Cardiac septum (tissue), 1 donor: ENCODE measurements around the gene ADAMTSL2. TPM values are rescaled to one million over a fixed set of nuclear protein-coding genes. Genes with fewer than 3 reads are reported as not detected.

Experiments used
- DNase-seq: peaks from one replicate; pipeline ENCODE4 v3.0.0-alpha.2; 2020; ENCODE audit warnings: low spot score
- intact Hi-C: fragments of 100-400 bp; cut with DNase I; formaldehyde crosslinking; loops from one replicate; pipeline ENCODE4 v1.14.0; 2022
- total RNA-seq: library from RNA; stranded (reverse); fragmentation: NEBNext Ultra II Directional; extraction: Animal tissue kit (Norgen Biotek cat#: 25700); gene quantifications from one replicate; pipeline ENCODE4 v1.2.1, GENCODE V29; 2021
- donor health status: DM: no; HTN: no; CAD: no.

ADAMTSL2 gene
- total RNA-seq, 1 donor from 2014 or later, result 9.6 TPM

DNA sequence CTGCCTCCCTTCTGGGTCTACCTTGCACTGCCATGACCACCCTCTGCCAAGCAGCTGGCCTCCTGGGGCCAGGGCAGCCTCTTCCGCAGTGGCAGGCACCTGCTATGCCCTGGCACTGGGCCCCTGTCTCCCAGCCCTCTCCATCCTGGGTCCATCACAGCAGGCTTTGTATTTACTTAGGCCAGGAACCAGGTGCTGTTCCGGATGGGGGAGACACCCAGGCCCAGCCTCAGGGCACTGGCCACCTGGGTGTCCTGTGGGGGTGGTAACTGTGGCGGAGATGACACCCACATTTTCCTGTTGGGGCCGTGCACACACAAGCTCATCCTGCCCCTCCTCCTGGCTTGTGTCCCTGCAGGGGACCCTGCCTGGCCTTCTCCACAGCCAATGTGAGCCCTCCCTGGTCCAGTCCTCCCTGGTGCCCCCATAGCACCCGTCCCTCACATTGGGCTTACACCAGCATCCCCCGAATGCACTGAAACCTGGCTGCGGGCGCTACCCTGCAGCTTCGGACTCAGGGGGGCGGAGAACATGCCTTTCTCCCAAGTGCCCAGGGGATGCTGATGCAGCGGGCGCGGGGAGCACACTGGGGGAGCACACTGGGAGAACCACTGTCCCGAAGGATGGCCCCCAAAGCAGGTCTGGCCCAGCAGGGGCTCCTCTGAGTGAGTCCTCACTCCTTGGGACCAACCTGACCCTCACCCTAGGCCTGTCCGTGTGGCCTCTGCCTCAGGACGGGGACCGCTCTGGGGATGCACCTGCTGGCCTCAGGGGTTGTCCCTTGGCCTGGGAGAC is 56.8 kb downstream of the ADAMTSL2 start:
- DNase-seq, result no peak
- intact Hi-C loops, result no loop called here

DNA sequence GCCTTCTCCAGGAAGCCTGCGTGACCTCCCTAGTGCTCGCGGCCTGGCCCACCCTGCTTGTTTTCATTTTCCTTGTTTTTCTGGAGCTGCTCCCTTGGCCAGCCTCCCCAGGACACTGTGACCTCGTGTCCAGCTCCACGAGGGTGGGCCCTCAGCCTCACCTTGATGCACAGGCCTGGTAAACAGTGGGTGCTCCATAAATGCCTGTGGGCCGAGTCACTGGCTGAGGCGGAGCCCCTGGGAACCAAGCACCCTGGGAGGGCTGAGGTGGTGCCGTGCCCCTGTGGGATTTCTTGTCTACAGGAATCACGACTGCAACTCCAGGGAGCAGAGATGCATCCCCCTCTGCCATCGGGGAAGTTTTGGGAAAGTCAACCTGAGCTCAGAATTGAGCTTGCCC is 57.5 kb downstream of the ADAMTSL2 start:
- no peak for DNase-seq
- intact Hi-C loops, result no loop called here

DNA sequence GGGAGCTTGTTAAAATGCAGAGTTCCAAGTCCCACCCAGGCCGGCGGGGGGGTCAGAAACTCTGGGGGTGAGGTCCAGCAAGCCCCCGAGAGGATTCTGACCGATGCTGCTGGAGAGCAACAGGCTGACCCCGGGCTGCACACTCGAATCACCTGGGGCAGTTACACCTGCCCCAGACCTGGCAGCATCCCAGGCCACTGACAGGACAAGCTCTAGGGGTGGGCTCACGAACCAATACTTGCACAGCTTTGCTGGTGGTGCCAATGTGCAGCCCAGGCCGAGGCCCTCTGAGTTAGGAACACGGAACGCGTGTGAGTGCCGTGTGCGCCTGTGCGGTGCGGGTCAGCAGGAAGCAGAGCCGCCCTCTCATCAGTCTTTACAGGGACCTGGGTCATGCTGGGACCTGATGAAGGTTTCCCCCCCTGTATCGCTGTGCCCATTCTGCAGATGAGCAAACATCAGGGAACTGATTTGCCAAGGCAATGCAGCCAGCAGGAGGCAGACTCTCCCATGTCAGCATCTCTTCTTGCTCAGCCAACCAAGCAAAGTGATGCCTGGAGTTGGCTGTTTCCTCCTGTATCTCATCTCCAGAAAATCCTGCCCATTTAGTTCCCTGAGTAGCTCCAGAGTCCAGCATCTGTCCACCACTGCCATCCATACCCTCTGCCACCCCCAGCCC is 58.4 kb downstream of the ADAMTSL2 start:
- intact Hi-C loops, result no loop called here
- no peak for DNase-seq

DNA sequence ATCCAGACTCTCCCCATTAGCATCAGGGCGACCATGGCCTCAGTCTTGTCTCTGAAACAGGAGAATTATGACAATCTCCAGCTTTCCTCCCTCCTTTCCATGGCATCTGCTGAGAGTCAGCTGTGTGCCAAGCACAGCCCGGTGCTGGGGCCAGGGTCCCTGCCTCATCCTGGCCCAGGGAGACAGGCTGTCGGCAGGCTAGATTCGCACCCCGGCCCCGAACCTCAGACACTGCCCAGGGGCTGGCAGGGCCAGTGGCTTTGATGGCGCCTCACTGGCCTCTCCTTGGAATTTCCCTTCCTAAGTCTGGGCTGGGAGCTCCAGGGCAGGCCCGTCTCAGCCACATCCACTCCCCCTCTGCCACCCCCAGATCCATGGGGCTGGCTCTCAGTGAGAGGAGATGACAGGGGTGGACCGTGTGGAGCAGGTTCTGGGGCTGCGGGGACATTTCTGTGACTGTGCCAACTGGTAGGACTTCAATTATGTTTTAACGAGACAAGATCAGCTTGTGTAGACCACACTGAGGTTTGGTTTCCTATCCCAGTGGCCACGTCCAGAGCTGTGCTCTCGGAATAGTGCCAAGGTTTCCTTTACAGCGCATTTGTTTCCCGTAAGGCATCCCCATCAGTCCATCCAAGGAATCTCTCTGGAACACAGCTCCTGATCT is 59.2 kb downstream of the ADAMTSL2 start:
- intact Hi-C loops, result no loop called here
- DNase-seq, result no peak

DNA sequence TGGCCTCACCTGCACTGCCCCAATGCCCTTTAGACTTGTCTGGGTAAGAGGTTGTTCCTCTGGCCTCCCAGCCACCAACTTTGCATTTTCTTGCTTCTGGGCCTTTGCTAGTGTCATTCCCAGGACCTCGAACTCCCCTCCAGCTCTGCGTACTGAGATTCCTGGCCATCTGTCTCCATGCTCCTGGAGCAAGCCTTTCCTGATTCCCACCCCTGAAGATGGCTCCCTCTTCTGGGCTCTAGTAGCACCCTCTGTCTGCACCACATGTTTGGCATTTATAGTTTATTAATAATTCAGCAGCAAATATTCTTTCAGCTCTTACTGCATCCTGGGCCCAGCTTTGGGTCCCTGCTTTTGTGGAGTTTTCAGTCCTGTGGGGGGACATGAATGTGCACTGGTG is 59.8 kb downstream of the ADAMTSL2 start:
- intact Hi-C loops, result no loop called here
- no peak for DNase-seq

DNA sequence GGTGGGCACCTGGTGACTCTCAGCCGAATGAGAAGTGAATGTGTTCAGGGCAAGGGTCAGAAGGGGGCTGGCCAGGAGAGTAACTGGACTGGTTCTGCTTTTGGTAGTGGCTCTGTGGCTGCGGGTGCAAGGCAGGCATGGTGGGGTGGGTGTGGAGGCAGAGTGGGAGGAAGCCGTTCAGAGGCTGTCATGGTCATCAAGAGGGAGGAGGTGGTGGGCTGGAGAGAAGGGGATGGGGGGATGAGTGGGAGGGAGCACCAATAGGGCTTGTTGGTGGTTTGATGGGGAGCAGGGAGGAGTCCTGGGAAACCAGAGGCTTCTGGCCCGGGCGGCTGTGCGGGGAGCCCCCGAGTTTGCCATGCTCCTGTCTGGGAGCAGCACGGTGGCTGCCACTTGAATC is 61.4 kb downstream of the ADAMTSL2 start:
- intact Hi-C loops, result no loop called here
- no peak for DNase-seq

DNA sequence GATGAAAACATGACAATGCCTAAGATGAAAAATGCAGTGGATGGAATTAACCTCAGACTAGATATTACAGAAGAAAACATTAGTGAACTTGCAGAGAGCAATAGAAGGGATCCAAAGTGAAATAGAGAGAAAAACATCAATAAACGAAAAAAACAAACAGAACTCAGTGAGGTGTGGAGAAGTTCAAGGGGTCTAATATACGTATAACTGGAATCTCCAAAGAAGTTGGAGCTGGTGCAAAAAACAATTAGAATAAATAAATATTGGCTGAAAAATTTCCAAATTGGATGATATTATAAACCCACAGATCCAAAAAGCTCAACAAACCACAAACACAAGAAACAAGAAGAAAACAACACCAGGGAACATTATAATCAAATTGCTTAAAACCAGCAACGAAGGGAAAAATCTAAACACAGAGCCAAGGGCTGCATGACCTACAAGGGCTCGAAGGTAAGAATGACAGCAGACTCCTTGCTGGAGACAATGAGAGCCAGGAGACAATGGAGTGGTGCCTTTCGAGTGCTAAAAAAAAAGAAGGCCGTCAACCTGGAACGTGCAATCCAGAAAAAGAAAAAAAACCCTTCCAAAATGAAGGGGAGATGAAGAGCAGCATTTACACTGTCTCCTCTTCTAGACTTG is 62.9 kb downstream of the ADAMTSL2 start:
- intact Hi-C loops, result no loop called here
- DNase-seq, result no peak

DNA sequence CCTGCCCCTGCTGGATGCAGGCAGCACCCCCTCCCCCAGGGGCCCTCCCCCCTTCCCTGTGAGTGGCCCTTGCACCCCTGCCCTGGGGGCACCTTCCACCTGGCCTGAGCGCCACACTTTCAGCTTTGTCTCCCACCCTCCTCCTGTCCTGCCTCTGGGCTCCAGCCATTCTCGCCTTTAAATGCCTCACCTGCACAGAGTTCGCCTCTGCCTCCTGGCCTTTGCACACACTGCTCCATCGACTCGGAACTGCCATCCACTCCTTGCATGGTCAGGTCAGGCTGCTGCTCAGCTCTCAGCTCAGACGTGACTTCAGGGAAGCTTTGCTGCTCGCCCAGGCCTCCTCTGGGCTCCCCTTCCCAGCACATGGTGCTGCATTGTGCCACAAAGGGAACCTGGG is 64.5 kb downstream of the ADAMTSL2 start:
- intact Hi-C loops, result no loop called here
- DNase-seq, result no peak

DNA sequence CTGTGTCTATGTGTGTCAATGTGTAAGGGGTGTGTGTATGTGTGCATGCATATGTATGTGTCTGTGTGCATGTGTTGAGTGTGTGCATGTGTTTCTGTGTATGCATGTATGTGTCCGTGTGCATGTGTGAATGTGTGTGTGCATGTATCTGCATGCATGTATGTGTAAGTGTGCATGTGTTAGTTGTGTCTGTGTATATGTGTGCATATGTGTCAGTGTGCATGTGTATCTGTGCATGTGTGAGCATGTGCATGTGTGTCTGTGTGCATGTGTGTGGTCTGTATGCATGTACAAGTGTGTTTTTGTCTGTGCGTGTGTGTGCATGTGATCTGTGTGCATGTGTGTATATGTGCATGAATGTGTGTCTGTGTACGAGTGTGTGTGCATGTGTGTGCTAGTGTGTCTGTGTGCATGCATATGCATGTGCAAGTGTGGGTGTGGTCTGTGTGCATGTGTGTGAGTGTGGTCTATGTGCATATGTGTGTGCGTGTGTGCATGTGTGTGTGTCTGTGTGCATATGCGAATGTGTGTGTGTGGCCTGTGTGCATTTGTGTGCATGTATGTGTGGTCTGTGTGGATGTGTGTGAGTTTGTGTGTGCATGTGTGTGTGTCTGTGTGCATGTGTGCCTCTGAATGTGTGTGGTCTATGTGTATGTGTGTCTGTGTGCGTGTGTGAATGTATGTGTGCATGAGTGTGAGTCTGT is 65.1 kb downstream of the ADAMTSL2 start:
- no peak for DNase-seq
- intact Hi-C loops, result no loop called here

DNA sequence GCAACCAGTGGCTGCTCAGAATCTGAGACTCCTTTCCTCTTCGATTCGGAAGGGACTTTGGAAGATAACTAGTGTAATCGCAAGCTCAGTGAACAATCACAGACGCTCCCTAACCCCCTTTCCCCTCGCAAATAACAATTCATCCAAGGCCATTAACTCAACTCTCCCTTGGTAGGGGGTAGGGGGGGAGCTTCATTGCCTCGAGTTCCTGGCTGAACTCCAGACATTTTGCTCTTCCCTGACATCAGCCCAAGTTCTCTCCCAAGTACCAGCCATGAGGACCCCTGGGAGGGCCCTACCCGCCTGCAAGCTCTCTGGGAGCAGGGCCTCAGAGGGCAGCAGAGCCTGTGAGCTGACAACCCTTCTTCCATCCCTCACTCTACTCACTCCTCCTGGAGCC is 66.2 kb downstream of the ADAMTSL2 start:
- intact Hi-C loops, result no loop called here
- DNase-seq, result no peak

DNA sequence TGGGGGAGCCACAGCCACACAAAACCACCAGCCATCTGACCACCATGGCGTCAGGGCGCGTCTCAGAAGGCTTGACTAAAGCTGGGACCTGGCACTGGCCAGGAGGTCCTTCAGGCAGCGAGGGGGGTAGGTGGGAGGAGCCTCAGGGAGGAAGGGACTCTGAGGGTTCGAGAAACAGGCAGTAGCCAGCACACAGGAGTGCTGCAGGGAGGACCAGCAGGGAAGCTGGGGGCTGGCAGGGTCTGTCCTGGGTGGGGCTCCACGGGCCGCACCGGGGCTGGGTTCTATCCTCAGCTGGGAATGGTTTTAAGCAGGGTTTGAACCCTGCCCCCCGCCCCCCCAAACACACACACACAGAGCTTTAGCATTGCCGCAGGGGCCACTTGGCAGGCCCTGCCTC is 67.2 kb downstream of the ADAMTSL2 start:
- DNase-seq, result no peak

DNA sequence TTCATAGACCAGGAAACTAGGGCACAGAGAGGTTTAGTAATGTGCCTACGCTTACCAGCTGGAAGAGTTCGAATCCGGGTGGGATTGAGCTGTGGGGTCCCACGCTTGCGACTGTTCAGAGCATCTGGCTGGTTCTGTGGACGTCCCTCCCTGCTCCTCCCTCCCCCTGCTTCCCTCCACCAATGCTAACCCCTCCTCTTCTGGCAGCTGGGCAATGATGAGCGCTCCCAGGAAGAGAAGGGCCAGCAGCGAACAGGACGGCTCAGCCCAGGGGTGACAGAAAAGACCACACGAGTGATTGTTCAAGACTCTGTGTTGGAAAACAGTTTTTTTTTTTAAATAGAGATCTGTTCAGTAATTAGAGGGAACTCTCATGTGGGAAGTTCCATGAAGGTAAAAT is 67.8 kb downstream of the ADAMTSL2 start:
- no peak for DNase-seq
- intact Hi-C loops, result no loop called here

More for the DNA sequence above, 67.2 kb downstream of the ADAMTSL2 start:
- intact Hi-C loops, result no loop called here

DNA sequence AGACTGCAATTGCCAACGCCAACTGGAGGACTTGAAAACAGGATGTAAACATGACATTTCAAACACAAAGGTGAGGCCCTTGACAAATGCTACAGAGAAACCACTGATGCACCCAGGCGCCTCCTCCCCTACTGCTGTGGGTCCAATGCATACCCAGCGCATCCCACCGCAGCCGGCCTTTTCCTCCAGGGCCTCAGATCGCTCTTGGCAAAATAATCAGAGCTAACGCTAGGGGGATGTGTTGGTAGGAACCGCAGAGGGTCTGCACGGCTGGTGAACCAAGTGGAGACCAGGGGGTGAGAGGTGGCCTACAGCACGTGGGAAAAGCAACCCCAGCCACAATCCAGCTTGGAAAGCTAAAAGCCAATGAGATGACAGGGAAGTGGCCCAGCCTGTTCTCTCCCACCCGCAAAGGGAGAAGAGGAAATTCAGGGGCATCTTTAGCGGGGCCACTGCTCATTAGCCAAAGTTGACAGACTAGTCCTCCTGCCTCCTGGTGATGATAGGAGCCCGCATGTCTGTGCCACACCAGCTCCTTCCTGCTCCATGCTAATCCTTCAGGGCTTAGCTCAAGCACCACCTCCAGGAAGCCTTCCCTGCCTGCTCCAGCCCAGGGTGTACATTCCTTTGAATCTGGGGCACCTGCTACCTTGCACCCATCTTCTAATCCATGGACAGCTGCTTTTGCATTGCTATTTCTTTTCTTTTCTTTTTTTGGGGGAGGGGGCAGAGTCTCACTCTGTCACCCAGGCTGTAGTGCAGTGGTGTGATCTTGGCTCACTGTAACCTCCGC is 68.8 kb downstream of the ADAMTSL2 start:
- DNase-seq, result no peak
- intact Hi-C loops, result no loop called here

DNA sequence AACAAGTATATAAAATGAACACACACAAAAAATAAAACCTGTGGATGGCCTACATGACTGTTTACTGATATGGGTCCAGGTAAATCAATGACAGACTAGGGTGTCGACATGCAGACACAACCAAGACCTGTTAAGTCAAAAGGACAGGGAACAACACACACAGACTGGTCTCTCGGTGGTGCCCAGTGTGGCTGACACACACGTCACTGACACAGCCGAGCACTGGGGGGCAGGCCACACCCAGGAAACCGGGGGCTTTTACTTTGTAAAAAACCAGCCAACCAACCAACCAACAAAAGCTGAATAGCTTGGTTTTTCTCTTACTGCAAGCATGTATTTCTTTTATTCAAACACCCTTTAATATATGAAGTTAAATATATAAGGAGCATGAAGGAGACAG is 69.7 kb downstream of the ADAMTSL2 start:
- DNase-seq, result no peak
- intact Hi-C loops, result no loop called here

DNA sequence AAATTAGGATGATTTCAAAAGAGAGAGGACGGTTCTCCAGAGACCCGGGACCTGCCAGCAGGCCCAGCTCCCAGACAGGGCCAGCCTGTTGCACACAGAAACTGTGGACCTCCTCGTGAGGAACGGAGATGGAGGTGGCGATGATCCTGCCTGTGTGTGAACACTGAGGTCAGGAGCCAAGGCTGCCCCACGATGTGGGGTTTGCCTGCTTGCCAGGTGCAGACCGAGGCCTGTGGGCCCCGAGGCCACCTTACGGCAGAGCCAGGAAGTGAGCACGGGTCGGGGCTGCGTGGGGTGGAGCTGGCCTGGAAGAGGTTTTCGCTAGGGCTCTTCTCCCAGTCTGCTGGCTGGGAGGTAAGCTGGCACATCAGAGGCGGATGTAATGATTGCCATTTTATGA is 70.4 kb downstream of the ADAMTSL2 start:
- no peak for DNase-seq
- intact Hi-C loops, result no loop called here

DNA sequence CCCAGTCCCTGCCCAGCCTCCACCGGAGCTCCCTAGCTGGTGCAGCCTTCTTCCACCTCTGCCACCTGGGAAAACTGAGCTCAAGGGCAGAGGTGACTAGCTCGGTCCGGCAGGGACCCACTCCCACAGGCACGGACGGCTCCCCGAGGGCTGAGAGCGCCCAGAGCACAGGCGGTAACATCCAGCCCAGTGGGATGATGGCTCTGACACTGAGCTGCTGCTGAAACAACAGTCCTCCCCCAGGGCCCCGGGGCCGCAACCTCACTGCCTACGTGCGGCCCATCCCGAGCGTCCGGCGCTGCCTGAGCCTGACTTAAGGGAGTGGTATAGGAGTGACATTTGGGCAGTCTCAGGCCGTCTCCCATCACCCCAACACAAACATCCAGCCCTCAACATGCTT is 70.9 kb downstream of the ADAMTSL2 start:
- no peak for DNase-seq
- intact Hi-C loops, result no loop called here

DNA sequence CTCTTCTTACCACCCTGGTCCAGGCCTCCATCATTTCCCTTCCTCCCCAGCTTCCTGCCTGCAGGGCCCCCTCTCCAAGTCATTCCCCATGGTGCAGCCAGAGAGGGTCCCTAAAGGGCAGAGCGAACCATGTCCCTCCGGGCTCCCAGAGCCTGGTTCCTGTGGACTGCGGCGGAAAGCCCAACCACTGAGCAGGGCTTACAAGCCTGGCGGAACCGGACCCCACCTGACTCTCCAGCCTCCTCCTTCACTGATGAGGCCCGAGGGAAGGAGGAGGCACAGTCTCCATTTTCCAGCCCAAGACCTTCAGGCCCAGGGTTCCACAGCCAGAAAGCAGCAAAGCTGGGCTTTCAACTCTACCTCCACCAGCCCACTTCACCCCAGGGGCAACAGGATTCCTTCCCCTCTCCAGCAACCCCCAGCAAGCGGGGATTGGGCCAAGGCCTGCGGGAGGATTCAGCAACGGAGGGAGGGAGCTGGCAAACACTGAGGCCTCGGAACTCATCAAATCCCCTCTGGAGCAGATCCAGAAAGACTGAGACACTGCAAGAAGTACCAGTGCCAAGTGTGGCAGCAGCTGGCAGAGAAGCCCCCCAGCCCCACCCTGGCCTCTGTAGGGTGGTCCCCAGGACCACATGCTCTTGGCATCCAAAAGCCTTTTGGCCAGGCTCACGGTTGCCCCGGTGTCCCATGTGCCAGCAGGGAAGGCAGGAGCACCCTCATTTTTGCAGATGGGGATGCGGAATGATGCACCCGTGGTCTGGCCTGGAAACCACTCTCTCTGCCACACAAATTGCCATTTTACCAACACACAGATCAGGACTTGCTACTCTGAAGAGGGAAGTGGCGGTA is 71.6 kb downstream of the ADAMTSL2 start:
- intact Hi-C loops, result no loop called here

DNA sequence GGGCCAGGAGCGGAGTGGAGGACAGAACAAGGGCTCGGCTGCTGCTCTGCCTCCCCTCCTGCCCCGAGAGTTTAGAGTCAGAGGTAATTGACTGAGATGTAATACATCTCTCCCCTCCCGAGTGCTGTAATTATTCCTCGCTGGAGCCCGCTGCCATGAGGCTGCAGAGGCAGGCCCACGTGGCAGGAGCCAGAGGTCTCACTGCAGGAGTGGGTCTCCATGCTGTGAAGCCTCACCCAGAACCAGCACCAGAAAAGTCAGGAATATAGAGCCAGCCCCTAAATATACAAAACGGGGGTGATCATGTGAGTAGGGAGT is 72.2 kb downstream of the ADAMTSL2 start:
- no peak for DNase-seq
- intact Hi-C loops, result no loop called here

More for the DNA sequence above, 71.6 kb downstream of the ADAMTSL2 start:
- DNase-seq, result no peak
